GM18508 (cell line): Measurements from ENCODE around the gene ADCY10.
"Not testable (repeated sequence)": the region's sequence is repeated elsewhere in the genome, so short reads cannot be mapped to it uniquely, and the experiment has no call there.

Experiments used
- ATAC-seq: cut with Tn5 transposase; IDR thresholded peaks from one replicate; pipeline ENCODE4 v1.9.1; 2021; ENCODE audit warnings: moderate number of reproducible peaks; ENCODE audit not compliant: insufficient read depth, unreplicated experiment

The ADCY10 gene

DNA sequence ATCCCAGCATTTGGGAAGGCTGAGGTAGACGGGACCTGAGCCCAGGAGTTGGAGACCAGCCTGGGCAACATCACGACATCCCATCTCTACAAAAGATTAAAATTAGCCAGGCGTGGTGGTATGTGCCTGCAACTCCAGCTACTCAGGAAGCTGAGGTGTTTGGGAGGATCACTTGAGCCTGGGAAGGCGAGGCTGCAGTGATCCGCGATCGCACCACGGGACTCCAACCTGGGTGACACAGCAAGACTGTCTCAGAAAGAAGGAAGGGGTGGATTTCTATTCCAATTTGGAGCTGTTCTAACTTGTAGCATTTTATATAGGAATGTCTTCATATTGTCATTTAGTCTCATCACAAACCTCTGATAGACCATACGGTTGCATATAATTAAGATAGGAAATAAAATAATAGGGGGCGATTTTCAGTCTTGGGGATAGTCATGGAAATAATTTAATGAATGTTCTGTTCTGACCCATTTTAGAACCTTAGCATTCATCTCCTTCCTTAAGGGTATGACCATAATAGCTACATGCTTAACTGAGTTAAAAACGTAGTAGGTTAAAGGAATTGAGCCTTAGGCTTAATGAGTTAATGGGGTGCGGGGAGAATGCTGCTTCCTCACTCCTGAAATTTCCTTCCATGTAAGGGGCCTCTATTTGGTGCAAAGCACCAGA is 93.1 kb downstream of the ADCY10 start:
- ATAC-seq = no peak

DNA sequence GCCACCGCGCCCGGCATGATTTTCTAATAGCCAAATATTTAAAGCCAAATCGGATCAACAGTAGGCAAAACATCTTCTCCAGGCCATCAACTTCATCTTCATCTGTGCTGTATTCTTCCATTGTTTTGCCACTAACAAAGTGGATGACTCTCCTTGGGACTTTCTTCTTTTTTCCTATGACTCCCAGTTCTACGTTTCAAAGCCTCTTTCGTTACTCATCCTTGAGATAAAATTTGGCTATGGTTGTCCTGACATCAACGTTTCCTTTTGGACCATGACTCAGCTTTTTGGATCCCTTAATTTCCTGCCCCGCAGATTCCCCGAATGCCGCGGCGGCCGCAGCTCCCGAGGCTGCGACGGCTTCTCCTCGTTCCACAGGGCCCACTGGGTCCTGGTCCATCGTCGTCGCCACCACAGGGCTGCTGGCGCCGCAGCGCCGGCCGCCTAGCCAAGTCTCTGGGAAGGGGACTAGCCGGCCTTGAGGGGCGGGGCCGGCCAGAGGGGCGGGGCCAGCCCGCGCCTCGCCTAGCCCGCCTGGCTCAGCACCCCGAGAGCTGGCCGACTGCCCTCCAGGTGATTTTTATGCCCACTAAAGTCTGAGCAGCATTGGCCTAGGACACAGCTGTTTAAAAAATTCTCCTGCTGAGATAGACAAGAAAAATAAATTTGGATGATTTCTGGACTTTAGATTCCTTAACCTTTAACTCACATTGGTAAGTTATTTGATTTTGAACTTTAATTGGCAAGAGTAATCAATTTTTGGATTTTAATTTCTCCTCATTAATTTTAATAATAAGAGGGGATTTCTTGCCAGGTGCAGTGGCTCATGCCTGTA is 93.9 kb downstream of the ADCY10 start:
- no peak for ATAC-seq

GRCh38 chr1:167815650-167816049 is 98.3 kb downstream of the ADCY10 start:
- ATAC-seq = no peak

- no peak for ATAC-seq
Measured at GRCh38 chr1:167812972-167813371, 101.0 kb downstream of the ADCY10 start.

DNA sequence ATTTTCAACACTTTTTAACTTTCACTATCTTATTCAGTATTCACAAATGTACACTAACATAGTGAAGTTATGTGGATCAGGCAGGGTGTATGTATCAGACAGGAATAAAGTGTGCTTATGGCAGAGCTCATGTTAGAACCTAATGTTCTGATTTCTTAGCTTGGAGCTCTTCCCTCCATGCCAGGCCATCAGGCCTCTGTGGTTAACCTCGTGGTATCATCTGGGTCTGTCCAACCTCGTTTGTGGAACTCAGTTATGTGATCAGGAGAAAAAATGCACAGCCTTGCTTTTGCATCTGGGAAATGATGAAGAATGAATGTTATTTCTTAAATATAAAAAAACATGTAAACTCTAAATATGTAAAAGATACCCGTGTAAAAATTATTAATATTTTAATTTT is 105.2 kb downstream of the ADCY10 start:
- no peak for ATAC-seq

DNA sequence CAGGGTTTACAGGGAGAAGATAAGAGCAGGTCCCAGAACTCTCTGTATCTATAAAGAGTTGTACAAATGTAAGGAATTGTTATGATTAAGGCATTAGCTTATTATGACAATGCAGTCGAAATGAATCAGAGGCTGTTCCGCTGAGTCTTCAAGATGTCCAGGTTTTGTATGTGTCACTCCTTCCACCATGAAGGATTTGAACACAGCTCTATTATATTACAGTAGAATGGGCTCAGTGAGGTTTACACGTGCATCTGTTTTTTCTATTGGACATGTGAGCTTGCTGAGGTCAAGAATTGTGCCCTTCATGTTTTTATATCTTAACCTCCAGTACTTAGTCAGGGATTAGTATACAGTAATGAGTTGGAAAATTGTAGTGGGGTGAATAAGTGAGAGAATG is 105.8 kb downstream of the ADCY10 start:
- ATAC-seq = no peak

DNA sequence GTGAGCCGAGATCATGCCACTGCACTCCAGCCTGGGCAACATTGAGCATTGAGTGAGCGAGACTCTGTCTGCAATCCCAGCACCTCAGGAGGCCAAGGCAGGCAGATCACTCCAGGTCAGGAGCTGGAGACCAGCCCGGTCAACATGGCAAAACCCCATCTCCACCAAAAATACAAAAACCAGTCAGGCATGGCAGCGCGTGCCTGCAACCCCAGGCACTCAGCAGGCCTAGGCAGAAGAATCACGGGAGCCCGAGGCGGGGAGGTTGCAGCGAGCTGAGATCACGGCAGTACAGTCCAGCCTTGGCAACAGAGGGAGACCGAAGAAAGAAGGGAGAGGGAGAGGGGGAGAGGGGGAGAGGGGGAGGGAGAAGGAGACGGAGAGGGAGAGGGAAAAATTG is 107.3 kb downstream of the ADCY10 start:
- not testable (repeated sequence) for ATAC-seq

- ATAC-seq = not testable (repeated sequence)
Measured at GRCh38 chr1:167806235-167806634, 107.7 kb downstream of the ADCY10 start.

GRCh38 chr1:167805041-167805556 is 108.8 kb downstream of the ADCY10 start:
- ATAC-seq = no peak

DNA sequence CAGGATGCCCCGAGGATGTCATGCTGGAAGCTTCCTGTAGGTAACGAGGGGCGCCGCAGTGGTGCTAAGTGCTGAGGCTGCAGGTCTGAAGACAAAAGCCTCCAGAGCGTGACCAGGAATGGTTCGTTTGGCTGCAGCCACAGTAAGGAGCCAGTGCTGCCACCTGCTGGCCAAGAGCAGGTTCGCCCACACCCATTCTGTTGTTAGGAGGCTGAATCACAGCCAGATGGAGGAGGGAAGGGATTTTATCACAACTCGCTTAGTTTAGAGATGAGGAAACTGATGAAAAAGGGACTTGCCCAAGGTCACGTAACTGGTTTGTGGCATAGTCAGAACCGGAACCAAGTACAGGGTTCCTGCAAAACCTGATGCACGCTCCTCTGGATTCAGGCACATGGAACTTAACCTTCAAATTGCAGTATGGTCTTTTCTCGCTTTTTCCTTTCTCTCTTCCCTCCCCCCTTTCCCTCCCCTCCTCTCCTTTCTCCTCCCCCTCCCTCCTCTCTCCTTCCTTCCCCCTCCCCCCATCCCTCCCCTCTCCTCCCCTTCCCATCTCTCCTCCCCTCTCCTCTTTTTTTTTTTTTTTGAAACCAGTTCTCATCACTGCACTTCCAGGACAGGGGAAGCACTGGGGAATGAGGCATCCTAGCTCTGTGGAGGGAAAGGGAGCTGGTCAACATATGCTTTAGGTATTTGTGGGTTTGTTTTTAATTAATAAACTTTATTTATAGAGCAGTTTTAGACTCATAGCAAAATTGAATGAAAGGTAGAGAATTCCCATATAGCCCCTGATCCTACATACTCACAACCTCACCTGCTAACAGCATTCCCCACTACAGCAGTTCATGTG is 110.4 kb downstream of the ADCY10 start:
- ATAC-seq = peak; percentile 90

DNA sequence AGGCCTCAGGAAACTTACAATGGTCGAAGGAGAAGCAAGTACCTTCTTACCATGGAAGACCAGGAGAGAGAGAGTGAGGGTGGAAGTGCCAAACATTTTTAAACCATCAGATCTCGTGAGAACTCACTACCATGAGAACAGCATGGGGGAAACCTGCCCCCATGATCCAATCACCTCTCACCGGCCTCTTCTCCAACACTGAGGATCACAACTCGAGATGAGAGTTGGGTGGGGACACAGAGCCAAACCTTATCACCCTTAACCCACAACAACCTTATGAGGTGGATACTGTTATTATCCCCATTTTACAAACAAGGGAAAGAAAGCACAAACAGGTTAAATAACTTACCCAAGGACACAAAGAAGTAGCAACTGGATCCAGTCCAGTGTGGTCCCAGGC is 111.7 kb downstream of the ADCY10 start:
- ATAC-seq = no peak

DNA sequence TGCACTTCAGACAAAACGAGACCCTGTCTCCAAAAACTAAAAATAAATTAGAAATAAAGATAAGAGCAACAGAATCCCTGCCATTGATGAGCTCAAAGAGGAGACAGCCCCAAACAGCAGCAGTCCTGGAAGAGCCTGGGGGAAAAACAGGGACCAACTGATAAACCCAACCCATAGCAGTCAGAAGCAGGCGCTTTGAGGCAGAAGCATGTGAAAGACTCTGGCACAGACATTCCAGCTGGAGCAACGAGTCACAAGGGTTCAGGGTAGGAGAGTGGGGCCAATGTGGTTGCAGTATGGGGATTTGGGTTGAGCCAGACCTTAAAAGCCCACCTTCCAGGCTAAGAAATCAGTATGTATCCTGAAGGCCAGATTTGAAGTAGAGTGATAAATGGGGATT is 113.7 kb downstream of the ADCY10 start:
- ATAC-seq = no peak

GRCh38 chr1:167799747-167800146 is 114.2 kb downstream of the ADCY10 start:
- ATAC-seq = no peak

GRCh38 chr1:167798952-167799351 is 115.0 kb downstream of the ADCY10 start:
- no peak for ATAC-seq

- ATAC-seq = no peak
Measured at GRCh38 chr1:167797015-167797414, 116.9 kb downstream of the ADCY10 start.

DNA sequence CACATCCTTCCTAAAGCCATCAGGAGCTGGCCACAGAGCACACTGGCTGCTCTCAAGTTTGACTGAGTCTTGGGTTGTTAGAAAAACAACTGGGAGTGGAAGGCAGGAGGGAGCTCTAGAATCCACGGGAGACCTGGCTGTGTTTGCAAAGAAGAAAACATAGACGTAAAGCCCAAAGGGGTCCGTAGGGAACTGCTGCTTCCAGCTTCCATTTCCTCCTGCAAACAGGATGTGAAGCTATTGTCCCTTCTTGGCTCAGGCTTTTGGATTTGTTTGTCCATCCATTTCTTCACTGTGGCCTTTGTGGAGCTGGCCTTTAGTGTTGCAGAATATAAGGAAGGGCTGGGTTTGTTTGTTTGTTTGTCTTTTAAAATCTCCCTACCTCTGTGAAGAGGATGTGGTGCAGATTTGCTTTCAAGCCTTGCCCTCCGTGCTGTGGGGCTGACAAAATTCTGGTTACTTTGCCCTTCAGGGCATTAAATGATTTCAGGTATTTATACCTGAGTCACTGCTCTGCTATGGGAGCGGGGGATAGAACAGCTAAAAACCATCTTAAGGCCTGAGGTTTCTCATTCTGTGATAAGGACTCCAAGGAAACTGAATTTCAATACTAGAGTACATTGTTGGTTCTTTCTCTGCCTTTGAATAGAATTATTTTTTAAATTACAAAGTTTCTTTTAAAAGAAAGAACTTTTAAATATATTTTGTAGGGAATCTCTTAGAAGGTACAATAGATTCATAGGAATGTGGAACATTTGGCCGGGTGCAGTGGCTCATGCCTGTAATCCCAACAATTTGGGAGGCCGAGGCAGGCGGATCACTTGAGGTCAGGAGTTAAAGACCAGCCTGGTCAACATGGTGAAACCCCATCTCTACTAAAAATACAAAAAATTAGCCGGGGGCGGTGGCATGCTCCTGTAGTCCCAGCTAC is 117.9 kb downstream of the ADCY10 start:
- no peak for ATAC-seq

DNA sequence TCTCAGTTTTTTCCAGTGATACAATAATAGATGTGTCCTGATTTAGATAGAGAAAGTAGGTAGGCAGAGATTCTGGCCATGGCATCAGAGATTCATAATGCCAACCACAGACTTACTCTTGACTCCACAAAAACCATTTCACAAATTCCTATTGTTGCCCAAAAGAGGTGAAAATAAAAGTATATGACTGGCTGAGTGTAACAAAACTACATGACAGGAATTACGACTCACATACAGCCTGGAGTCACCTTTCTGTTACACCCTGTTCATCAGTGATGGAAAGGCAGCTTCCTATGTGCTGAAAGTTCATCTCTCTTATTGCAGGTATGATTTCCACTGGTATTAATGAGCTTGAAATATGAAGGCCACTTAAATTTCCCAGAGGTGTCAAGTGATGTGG is 119.9 kb downstream of the ADCY10 start:
- ATAC-seq = no peak

DNA sequence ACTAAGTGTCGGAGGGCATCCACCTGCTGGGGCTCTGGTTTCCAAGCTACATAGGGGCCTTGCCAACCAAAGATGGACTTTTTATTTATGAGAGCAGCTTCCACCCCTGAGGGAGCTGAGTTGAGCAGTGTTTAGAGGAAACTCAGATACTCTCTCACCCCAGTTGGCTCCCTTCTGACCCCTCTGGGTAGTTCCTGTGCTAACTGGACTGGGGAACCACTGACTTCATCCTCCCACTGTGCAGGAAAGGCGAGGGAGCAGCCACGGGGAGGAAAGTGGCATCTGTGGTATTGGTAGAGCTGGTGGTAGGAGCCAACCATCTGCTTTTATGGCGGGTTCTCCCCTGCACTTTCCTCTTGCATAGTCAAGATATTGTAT is 121.8 kb downstream of the ADCY10 start:
- ATAC-seq = no peak

DNA sequence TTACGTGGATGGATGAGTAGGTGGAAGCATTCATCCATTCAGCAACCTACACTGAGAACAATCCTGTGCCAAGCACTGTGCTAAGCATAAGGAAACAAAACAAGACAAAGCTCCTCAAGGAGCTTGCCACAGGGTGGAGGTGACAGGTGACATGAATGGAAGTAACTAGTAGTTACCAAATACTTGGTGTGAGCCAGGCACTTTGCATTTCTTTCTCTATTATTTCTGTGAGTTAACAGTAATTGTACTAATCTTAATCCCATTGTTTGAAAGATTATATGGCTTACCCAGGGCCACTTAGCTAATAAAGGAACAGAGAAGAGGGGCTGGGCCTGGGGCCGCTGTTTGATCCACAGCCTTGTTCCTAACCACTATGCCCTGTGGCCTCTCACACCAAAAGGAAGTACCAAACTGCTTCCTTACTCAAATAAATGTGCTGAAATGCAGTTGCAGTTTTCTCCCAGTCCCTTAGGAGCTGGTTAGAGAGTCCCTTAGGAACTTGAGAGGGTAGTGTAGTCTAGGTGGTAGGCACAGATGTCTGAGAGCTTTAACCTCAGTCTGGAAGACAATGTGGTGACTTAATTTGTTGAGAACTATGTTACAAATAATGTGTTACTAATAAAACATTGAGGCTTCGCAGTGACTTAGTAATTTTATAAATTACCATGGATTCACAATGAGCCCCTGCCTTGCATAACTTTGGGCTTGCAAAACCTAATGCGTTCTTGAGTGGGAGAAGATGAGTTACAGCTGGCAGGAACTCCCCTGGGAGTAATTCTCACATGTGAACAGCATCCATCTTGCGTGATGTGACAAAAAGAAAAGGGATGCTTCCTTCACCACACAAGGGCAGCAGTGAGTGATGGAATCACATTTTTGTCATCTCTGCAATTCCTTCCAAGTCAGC is 122.4 kb downstream of the ADCY10 start:
- ATAC-seq = no peak
